GM10248 (cell line): ENCODE data around the gene ZNF785.
"Not testable (repeated sequence)": the region's sequence is repeated elsewhere in the genome, so short reads cannot be mapped to it uniquely, and the experiment has no call there.

Experiments
- CTCF ChIA-PET: fragments of 300-600 bp; sonication (Branson Sonifier 250); formaldehyde crosslinking; extraction: SDS; loops from one replicate; lab custom pipeline; 2021; ENCODE audit warnings: antibody characterized with exemption; lab: Yijun Ruan, JAX
- POLR2A ChIA-PET: fragments of 350-650 bp; sonication (Branson Sonifier 250); formaldehyde crosslinking; extraction: SDS; loops from one replicate; lab custom pipeline; 2020; ENCODE audit warnings: antibody characterized with exemption; lab: Yijun Ruan, JAX
- DNase-seq: peaks from one replicate; pipeline ENCODE4 v3.0.0; 2012; ENCODE audit errors: extremely low spot score
- CTCF ChIP-seq: IDR thresholded peaks from 2 replicates; pipeline ENCODE4 v1.5.1; 2012; ENCODE audit warnings: mild to moderate bottlenecking, low read depth; ENCODE audit errors: extremely low read depth, missing control alignments, control extremely low read depth

ZNF785 gene

GRCh38 chr16:30543067-30543466 is 42.4 kb downstream of the ZNF785 start:
- no peak for TF ChIP-seq CTCF
- ChIA-PET CTCF (interaction anchor here (1.5 to 3.2 kb wide), 4 partner anchors 7 to 113 kb away, joined by 3 to 8 read pairs (median 6); partner anchors contain the start of genes DCTPP1 and ZNF747), POLR2A (no interaction called here)
- DNase-seq, result no peak

- TF ChIP-seq CTCF, result no peak
- ChIA-PET POLR2A (no interaction called here), CTCF (interaction anchor here (1.1 to 3.2 kb wide), 5 partner anchors 17 to 112 kb away, joined by 3 to 8 read pairs (median 5); partner anchors contain the start of genes DCTPP1 and ZNF688)
- DNase-seq, result no peak
These were observed 43.8 kb downstream of the ZNF785 start for GRCh38 chr16:30541502-30542329.

GRCh38 chr16:30540916-30541464 is 44.5 kb downstream of the ZNF785 start:
- CTCF ChIA-PET, result interaction anchor here (1.1 to 1.4 kb wide), 4 partner anchors 18 to 92 kb away, joined by 3 to 5 read pairs (median 4); partner anchors contain the start of gene ZNF688
- POLR2A ChIA-PET, result not testable (repeated sequence)

GRCh38 chr16:30539986-30540526 is 45.4 kb downstream of the ZNF785 start:
- CTCF ChIA-PET, result interaction anchor here (1.1 to 1.3 kb wide), 3 partner anchors 18 to 110 kb away, joined by 3 to 4 read pairs (median 3); partner anchors contain the start of gene DCTPP1
- POLR2A ChIA-PET, DNase-seq: not testable (repeated sequence)

More at GRCh38 chr16:30540916-30541464, 44.5 kb downstream of the ZNF785 start:
- not testable (repeated sequence) for DNase-seq

GRCh38 chr16:30539000-30539964 is 46.2 kb downstream of the ZNF785 start:
- ChIA-PET CTCF (interaction anchor here (1.1 to 1.3 kb wide), 3 partner anchors 18 to 109 kb away, joined by 3 to 4 read pairs (median 3); partner anchors contain the start of gene DCTPP1), POLR2A (no interaction called here)
- no peak for DNase-seq
- TF ChIP-seq CTCF, result no peak

GRCh38 chr16:30536391-30537024 is 49.0 kb downstream of the ZNF785 start:
- CTCF ChIA-PET, result interaction anchor here (0.6 to 4.3 kb wide), 32 partner anchors 7 to 158 kb away, joined by 3 to 47 read pairs (median 5); partner anchors contain the start of genes DCTPP1, ZNF764, ZNF771 and ZNF785
- not testable (repeated sequence) for DNase-seq
- POLR2A ChIA-PET, result interaction anchor here (1.4 to 1.6 kb wide), 3 partner anchors 15 to 107 kb away, joined by 3 to 7 read pairs (median 6); partner anchors contain the start of genes DCTPP1 and ZNF764

GRCh38 chr16:30535777-30536190 is 49.7 kb downstream of the ZNF785 start:
- peak; percentile 83 for DNase-seq
- ChIA-PET POLR2A (interaction anchor here (0.6 to 1.6 kb wide), 8 partner anchors 8 to 446 kb away, joined by 3 to 7 read pairs (median 4); partner anchors contain the start of genes DCTPP1 and ZNF764), CTCF (interaction anchor here (0.6 to 4.3 kb wide), 48 partner anchors 8 to 165 kb away, joined by 3 to 47 read pairs (median 5); partner anchors contain the start of genes DCTPP1, TBC1D10B, ZNF48 and ZNF764)
- TF ChIP-seq CTCF, result peak; percentile 72
